IMR-90 (cell line): Measurements from ENCODE around the gene ELFN1.

Source experiments
- CEBPB ChIP-seq: IDR thresholded peaks from 2 replicates; pipeline ENCODE4 v1.6.1; 2012; ENCODE audit warnings: low read depth, low read length, improper control_type of control experiment
- CTCF ChIP-seq: conservative IDR thresholded peaks from 2 replicates; pipeline ENCODE4 v1.5.1; 2012; ENCODE audit warnings: mild to moderate bottlenecking, low read depth, low read length, improper control_type of control experiment
- MAZ ChIP-seq: IDR thresholded peaks from 2 replicates; pipeline ENCODE4 v1.6.1; 2012; ENCODE audit warnings: low read depth, mild to moderate bottlenecking, low read length, improper control_type of control experiment, moderate library complexity, borderline replicate concordance
- USF2 ChIP-seq: fragments of 150-350 bp; IDR thresholded peaks from 2 replicates; pipeline ENCODE4 v1.6.1; 2017; ENCODE audit warnings: mild to moderate bottlenecking, antibody characterized with exemption, low read length, low read depth

- no peak for TF ChIP-seq USF2
- TF ChIP-seq CEBPB = no peak
- TF ChIP-seq CTCF = no peak
- TF ChIP-seq MAZ = no peak
Measured at GRCh38 chr7:1641173-1641572, 28.9 kb upstream of the ELFN1 start.
